Activated CD4-positive, alpha-beta T cell treated with anti-CD3 and anti-CD28 coated beads, Interleukin-2, amount 50 U/mL, for 48 hours (primary cell): ENCODE results near the gene PTPN20.

Experiments used
- DNase-seq, 2 experiments: peaks; one replicate each; pipeline ENCODE4 v3.0.0-alpha.2; 2020

The PTPN20 gene

GRCh38 chr10:47023237-47024045, 112.2 kb downstream of the PTPN20 start:
- no peak for DNase-seq

DNA sequence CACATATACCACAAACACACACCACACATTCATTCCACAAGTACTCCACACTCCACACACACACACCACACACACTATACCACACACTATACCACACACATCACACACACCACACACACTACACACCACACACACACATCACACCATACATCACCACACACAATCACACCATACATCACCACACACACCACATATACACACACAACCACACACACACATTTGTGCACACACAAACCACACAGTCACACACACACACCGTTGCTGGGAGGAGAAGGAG, 112.8 kb downstream of the PTPN20 start:
- no peak for DNase-seq

GRCh38 chr10:47024399-47025252, 113.4 kb downstream of the PTPN20 start:
- peak; percentile 73 to 76 for DNase-seq

GRCh38 chr10:47025253-47025539, 114.0 kb downstream of the PTPN20 start:
- no peak for DNase-seq

- DNase-seq = no peak
Observed at GRCh38 chr10:47025540-47026300, 114.5 kb downstream of the PTPN20 start.

DNA sequence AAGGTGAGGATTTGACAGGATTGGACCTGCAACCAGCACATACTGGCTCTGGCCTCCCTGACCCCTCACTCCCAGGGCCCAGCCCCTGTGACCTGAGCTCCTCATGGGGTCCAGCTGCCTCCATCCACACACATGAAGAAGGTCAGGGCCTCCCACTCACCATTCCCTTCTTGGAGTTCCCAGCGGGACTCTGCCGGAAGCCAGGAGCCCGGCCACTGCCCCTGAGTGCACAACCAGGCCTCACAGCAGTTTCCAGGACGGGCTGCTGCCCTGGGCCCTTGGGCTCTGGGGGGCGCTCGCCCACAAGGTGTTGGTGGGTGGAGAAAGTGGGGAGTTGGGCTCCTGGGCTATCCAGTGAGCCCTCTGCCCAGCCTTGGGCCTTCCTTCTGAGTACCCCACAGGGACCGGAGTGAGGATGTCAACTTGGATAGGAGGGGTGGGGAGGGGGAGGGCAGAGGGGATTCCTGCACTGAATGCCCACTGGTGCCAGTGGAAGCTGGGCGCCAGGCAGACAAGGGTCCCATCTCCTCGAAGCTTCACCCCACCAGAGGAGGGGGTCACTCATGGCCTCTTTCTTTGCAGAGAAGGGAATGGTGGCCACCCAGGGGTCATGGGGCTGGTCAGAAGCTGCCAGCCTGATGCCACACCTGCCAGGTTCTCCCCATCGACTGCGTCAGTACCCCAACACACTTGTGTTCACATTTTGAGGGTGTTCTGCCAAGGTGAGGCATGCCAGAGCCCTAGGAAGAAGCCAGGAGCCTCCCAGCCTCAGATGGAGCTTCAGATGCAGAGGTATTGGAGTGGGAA, 115.3 kb downstream of the PTPN20 start:
- DNase-seq = no peak

- no peak for DNase-seq
Observed at GRCh38 chr10:47027108-47027783, 116.0 kb downstream of the PTPN20 start.

DNA sequence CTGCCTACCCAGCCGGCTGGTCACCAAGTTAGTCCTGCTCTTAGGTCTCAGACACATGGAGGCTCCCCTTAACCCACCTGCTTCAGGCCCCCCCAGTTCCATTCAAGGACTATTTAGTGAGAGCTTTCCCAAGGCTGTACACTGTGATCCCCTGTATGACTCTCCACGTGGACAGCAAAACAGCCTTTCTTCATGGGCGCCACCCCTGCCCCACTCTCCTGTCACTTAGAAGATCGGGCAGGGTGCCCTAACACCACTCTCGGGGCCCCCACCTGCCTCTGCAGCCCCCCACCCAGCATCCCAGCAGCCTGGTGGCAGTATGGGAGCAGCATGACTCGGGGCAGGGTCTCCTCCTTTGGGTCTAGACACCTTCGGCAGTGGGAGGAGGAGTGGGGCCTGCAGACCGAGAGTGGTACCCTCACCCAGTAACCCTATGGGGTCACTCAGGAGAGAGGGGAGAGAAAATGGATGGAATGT, 116.6 kb downstream of the PTPN20 start:
- DNase-seq = no peak

DNA sequence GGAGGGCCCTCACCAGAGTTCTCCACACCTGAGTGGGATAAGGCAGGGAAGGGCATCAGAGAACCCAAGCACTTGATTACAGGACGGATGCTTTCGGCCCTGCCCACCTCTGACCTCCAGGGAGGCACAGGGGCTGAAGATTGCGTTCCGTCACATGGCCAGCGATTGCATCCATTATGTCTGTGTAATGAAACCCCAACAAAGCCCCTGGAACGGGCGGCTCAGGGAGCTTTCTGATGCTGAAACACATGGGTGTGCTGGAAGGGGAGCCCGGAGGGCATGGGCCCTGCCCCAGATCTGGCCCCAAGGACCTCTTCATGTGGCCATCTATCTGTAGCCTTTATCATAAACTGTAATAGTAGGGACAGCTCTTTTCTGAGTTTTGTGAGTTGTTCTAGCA, 117.2 kb downstream of the PTPN20 start:
- DNase-seq = no peak

- DNase-seq = no peak
Observed at GRCh38 chr10:47029181-47030009, 118.2 kb downstream of the PTPN20 start.

GRCh38 chr10:47030191-47030703, 119.0 kb downstream of the PTPN20 start:
- DNase-seq = no peak

GRCh38 chr10:47031211-47031900, 120.1 kb downstream of the PTPN20 start:
- no peak for DNase-seq

- DNase-seq = no peak
Observed at GRCh38 chr10:47031901-47032465, 120.8 kb downstream of the PTPN20 start.

DNA sequence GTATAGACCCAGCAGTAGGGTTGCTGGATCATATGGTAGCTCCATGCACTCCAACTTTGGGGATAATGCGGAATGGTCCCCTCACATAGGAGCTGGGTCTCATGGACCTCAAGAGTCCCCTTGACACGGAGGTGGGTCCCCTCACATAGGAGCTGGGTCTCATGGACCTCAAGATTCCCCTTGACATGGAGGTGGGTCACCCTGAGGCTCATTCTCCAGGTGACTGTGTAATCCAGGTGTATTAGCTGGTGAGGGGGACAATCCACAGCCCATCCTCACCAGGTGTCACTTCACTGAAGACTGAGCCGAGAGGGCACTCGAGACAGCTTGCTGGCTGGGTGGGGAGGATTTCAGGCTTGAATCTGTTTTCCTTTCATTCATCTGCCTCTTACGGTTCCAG, 121.9 kb downstream of the PTPN20 start:
- DNase-seq = no peak

GRCh38 chr10:47033541-47034270, 122.5 kb downstream of the PTPN20 start:
- no peak for DNase-seq

- no peak for DNase-seq
Observed at GRCh38 chr10:47034441-47035051, 123.3 kb downstream of the PTPN20 start.

DNA sequence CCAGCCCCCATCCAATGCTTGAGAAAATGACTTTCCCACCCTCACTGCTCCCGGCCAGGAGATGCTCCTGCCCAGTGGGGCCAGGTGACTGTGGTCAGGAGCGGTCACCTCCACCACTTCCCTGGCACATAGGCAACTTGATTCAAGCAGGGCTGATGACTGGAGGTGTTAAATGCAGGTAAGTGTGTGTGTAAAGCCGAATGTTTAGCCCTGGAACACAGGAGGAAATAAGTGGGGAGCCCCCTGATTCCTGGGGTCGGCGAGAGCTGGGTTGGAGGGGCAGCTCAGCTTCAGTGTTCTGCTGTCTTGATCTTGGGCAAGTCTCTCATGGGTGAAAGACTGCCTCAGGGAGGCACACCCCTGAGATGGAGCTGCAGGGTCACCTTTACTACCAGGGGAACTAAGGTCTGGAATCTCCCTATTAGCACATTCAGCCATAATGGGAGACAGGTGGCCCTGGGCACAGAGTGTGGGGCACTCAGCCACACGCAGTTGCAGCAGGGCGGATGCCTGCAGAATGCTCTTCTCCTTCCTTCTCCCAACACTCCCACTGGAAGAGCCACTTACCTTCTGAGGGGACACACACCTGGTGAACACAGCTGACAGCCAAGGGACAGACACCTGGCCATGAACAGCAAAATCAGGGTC, 124.1 kb downstream of the PTPN20 start:
- no peak for DNase-seq

DNA sequence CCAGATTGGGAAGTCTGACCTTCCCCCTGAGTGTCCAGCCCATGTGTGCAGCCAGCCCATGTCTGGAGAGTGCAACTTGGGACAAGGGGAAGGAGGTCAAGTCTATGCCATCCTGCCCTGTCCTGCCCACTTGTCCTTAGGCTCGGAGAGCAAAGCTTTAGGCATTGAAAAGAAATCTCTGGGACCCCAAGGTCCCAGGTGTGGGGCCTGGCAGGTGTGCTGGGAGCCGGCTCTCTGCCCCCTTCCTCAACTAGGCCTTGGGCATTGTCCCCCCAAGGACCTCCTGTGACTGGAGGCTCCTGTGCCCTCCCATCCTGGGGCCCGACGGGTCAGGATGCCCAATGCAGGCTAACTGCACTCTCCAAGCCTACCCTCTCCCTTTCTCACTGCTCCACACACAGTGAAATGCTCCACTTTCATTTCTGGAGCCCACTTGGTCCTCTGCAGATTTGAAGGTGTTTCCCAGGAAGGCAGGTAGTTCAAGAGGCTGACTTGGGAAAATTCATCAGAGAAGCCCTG, 124.7 kb downstream of the PTPN20 start:
- DNase-seq = no peak
